Loucy (cell line): ENCODE measurements around the gene PHACTR3.

Experiments
- H2AFZ ChIP-seq: fragments of 200-600 bp; sonication (generic); 2 replicates; pipeline ENCODE4 v1.6.0; 2016; ENCODE audit warnings: antibody characterized with exemption, mild to moderate bottlenecking, low read length, moderate library complexity
- H3F3A ChIP-seq: fragments of 200-600 bp; 2 replicates; pipeline ENCODE4 v1.6.0; 2016; ENCODE audit warnings: antibody characterized with exemption, low read depth, mild to moderate bottlenecking
- H3K27me3 ChIP-seq: fragments of 200-600 bp; sonication (generic); 2 replicates; pipeline ENCODE4 v1.6.1; 2014; ENCODE audit warnings: low read length, mild to moderate bottlenecking; ENCODE audit not compliant: insufficient read depth, poor library complexity, severe bottlenecking
- H3K36me3 ChIP-seq: fragments of 200-600 bp; sonication (generic); 2 replicates; pipeline ENCODE4 v1.6.1; 2016; ENCODE audit warnings: low read length; ENCODE audit not compliant: insufficient read depth
- H3K4me1 ChIP-seq: fragments of 200-600 bp; sonication (generic); 2 replicates; pipeline ENCODE4 v1.5.1; 2014; ENCODE audit warnings: low read length, mild to moderate bottlenecking; ENCODE audit not compliant: insufficient read depth, poor library complexity, severe bottlenecking
- H3K4me2 ChIP-seq: fragments of 200-600 bp; sonication (generic); 2 replicates; pipeline ENCODE4 v1.6.0; 2014; ENCODE audit warnings: antibody characterized with exemption, low read length, low read depth, mild to moderate bottlenecking; ENCODE audit not compliant: poor library complexity, severe bottlenecking
- H3K4me3 ChIP-seq: fragments of 200-600 bp; sonication (generic); 2 replicates; pipeline ENCODE4 v1.5.1; 2014; ENCODE audit warnings: low read length, mild to moderate bottlenecking, mixed read lengths; ENCODE audit not compliant: poor library complexity, severe bottlenecking
- H3K79me2 ChIP-seq: fragments of 200-600 bp; sonication (generic); 2 replicates; pipeline ENCODE4 v1.6.1; 2014; ENCODE audit warnings: low read length; ENCODE audit not compliant: insufficient read depth
- H3K9ac ChIP-seq: fragments of 200-600 bp; sonication (generic); 2 replicates; pipeline ENCODE4 v1.6.0; 2014; ENCODE audit warnings: mild to moderate bottlenecking, low read depth, low read length, moderate library complexity; ENCODE audit not compliant: poor library complexity, severe bottlenecking
- H3K9me2 ChIP-seq: fragments of 200-600 bp; sonication (generic); replicated peaks from 2 replicates; pipeline ENCODE4 v1.6.1; 2016; ENCODE audit warnings: low read depth, low read length, mixed read lengths
- H3K9me3 ChIP-seq: fragments of 200-600 bp; sonication (generic); 2 replicates; pipeline ENCODE4 v1.6.1; 2014; ENCODE audit warnings: mild to moderate bottlenecking, antibody characterized with exemption, low read length, low read depth; ENCODE audit not compliant: insufficient read depth
- H4K20me1 ChIP-seq: fragments of 200-600 bp; sonication (generic); 2 replicates; pipeline ENCODE4 v1.6.0; 2014; ENCODE audit warnings: antibody characterized with exemption, low read length, mild to moderate bottlenecking; ENCODE audit not compliant: insufficient read depth, poor library complexity, severe bottlenecking
- EZH2phosphoT487 ChIP-seq: fragments of 200-600 bp; IDR thresholded peaks from 2 replicates; pipeline ENCODE4 v1.6.1; 2018; ENCODE audit warnings: antibody characterized with exemption, mild to moderate bottlenecking, moderate library complexity, borderline replicate concordance
- TF ChIP-seq, protein P1 (sequence below): fragments of 200-600 bp; sonication (generic); conservative IDR thresholded peaks from 2 replicates; pipeline ENCODE4 v1.5.1; 2014; ENCODE audit warnings: mild to moderate bottlenecking, antibody characterized with exemption, low read length

PHACTR3 gene

DNA sequence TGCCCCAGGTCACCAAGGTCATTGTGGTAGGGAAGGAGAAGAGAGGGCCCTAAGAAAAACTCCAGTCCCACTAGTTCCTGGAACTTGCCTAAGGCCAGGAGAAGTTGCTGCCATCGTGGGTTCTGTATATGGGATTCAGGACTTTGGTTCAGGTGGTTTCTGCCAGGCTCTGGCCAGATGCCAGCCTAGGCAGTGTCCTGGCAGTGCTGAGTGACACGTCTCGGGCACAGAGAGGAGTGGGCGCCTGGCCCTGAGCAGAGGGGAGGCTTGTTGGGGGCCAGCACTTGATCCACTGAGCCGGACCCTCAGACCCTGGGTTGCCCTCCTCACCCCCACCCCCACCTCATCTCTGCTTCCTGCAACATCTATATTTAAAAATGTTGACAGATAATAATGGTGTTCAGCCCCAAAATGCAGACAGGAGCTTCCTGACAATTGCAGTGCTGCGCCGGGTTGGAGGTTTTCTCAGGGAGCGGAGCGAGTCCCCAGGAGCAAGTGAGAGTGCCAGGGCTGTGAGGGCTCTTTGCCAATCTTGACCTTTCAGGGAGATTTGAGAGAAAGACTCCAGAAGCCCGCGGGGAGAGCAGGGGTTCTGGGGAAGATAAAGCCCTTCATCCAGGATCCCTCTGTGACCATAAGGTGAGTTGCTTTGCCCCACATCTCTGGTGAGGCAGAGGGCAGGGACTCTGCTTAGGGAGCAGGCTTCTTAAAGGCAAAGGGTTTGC lies 71.9 kb downstream of the PHACTR3 start:
- H3K4me2 ChIP-seq, result no peak overlapping the region
- H3K4me1 ChIP-seq, result no peaks in the 10 kb centered on the region
- peaks cover 76% of the 10 kb centered on the region for H3K79me2 ChIP-seq
- peaks cover 12% of the 10 kb centered on the region for H4K20me1 ChIP-seq
- H3K4me3 ChIP-seq, result no peak overlapping the region
- no peaks in the 10 kb centered on the region for H3K27me3 ChIP-seq
- H2AFZ ChIP-seq, result no peak overlapping the region
- TF ChIP-seq EZH2phosphoT487, result no peak
- TF ChIP-seq, protein P1, sequence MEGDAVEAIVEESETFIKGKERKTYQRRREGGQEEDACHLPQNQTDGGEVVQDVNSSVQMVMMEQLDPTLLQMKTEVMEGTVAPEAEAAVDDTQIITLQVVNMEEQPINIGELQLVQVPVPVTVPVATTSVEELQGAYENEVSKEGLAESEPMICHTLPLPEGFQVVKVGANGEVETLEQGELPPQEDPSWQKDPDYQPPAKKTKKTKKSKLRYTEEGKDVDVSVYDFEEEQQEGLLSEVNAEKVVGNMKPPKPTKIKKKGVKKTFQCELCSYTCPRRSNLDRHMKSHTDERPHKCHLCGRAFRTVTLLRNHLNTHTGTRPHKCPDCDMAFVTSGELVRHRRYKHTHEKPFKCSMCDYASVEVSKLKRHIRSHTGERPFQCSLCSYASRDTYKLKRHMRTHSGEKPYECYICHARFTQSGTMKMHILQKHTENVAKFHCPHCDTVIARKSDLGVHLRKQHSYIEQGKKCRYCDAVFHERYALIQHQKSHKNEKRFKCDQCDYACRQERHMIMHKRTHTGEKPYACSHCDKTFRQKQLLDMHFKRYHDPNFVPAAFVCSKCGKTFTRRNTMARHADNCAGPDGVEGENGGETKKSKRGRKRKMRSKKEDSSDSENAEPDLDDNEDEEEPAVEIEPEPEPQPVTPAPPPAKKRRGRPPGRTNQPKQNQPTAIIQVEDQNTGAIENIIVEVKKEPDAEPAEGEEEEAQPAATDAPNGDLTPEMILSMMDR, result no peak
- H3F3A ChIP-seq, result no peaks in the 10 kb centered on the region
- no peaks in the 10 kb centered on the region for H3K9me2 ChIP-seq
- no peaks in the 10 kb centered on the region for H3K36me3 ChIP-seq
- H3K9ac ChIP-seq, result no peak overlapping the region
- no peaks in the 10 kb centered on the region for H3K9me3 ChIP-seq

DNA sequence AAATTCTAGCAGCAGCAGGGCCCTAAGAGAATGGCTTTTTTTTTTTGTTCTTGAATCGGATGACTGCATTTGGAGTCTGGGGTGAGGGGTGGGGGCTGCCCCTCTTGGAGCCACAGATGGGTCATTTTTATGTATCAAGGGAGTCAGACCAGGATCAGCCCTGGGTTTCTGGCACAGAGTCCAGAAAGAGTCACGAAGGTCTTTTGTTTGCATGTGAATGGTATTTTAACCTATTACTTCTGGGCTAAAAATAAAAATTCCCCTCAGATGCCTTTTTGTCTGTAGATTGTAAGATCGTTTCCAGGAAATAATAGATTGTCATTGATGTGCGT lies 72.5 kb downstream of the PHACTR3 start:
- H3K4me3 ChIP-seq, result no peak overlapping the region
- no peak overlapping the region for H3K4me2 ChIP-seq
- no peaks in the 10 kb centered on the region for H3K36me3 ChIP-seq
- no peaks in the 10 kb centered on the region for H3K4me1 ChIP-seq
- no peaks in the 10 kb centered on the region for H3F3A ChIP-seq
- H3K79me2 ChIP-seq, result peaks cover 73% of the 10 kb centered on the region
- no peaks in the 10 kb centered on the region for H3K9me2 ChIP-seq
- H2AFZ ChIP-seq, result no peak overlapping the region
- no peaks in the 10 kb centered on the region for H3K9me3 ChIP-seq
- peaks cover 12% of the 10 kb centered on the region for H4K20me1 ChIP-seq
- H3K27me3 ChIP-seq, result no peaks in the 10 kb centered on the region
- TF ChIP-seq, protein P1, result no peak
- TF ChIP-seq EZH2phosphoT487, result no peak
- no peak overlapping the region for H3K9ac ChIP-seq

DNA sequence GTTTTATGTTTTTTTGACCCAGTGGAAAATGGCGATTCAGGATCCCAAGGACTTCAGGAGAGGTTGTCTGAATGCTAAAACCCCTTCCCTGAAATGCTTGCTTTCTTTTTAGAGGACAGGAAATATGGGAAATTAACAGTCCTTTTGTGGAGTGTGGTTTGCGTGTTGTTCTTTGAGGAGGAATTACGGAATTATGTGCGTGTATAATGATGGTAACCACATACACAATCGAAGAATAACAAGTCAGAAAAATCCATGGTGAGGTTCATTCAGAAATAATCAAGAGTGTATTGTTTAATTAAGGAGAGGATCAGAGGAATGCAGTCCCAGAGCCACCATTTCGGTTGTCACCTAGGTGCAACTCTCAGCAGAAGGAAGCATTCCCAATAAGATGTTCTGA lies 73.2 kb downstream of the PHACTR3 start:
- no peak for TF ChIP-seq EZH2phosphoT487
- TF ChIP-seq, protein P1, result no peak
- H2AFZ ChIP-seq, result no peak overlapping the region
- H3K9ac ChIP-seq, result no peak overlapping the region
- no peaks in the 10 kb centered on the region for H3K36me3 ChIP-seq
- peaks cover 69% of the 10 kb centered on the region; the same call in 1 of the 2 replicates for H3K79me2 ChIP-seq
- no peaks in the 10 kb centered on the region for H3K9me3 ChIP-seq
- no peaks in the 10 kb centered on the region for H3K4me1 ChIP-seq
- H3K27me3 ChIP-seq, result no peaks in the 10 kb centered on the region
- H4K20me1 ChIP-seq, result peaks cover 12% of the 10 kb centered on the region
- no peak overlapping the region for H3K4me3 ChIP-seq
- no peaks in the 10 kb centered on the region for H3F3A ChIP-seq
- no peaks in the 10 kb centered on the region for H3K9me2 ChIP-seq
- no peak overlapping the region for H3K4me2 ChIP-seq
